Islet of Langerhans (tissue), 1 donor: ENCODE results near the gene KRTAP4-3.
"Not testable (repeated sequence)": the region's sequence is repeated elsewhere in the genome, so short reads cannot be mapped to it uniquely, and the experiment has no call there.

Experiments used
- FAIRE-seq: peaks from one replicate; lab custom pipeline; 2011; peaks lifted over from hg19 to GRCh38; lab: Jason Lieb, UNC

KRTAP4-3 gene

DNA sequence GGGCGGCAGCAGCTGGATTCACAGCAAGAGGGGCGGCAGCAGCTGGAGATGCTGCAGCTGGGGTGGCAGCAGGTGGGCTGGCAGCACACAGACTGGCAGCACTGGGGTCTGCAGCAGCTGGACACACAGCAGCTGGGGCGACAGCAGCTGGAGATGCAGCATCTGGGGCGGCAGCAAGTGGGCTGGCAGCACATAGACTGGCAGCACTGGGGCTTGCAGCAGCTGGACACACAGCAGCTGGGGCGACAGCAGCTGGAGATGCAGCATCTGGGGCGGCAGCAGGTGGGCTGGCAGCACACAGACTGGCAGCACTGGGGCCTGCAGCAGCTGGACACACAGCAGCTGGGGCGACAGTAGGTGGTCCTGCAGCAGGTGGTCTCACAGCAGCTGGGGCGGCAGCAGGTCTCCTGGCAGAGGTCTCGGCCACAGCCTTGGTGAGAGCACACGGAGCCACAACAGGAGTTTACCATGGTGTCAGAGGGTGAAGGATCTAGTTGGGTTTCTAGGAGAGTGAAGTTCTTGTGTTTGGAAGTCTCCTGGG is 50.1 kb downstream of the KRTAP4-3 start, which contains the start of gene KRTAP4-11:
TSS of gene KRTAP4-11 (minus strand) at position 528 of the 541 bp plus-strand sequence. CDS start at position 470, 58 bp downstream.
- not testable (repeated sequence) for FAIRE-seq
